ENCODE data around the gene SHISA8.

Gene SHISA8

DNA sequence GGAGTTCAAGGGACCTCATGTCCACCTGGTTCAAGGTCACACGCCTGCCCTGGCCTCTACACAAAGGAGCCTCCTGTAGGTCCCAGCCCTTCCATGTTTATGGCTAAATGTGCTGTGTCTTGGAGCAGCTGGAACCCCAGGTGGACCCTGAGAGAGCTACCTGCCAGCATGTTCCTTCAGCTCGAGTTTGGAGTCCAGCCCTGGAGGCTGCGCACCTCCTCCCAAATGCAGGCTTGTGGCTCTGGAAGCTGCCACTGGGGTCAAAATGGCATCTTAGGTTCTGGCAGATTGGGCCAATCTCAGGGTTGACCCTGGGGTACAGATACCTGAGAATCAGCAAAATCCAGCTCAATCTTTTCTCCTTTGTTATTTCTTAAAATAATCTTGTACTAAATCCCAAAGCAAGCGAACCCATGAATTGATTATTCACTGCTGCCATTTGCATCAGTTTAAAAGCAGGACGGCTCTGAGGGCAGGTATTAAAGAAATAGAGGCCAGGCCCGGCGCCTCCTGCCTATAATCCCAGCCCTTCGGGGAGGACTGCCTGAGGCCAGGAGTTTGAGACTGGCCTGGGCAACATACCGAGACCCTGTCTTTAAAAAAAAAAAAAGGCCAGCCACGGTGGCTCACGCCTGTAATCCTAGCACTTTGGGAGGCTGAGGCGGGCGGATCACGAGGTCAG, 8.9 kb upstream of the SHISA8 start:
- 0 out of 2 replicates have a peak overlapping the region, but pooled peaks have one; percentile 3 for H3K4me3 ChIP-seq
- no peaks in the 10 kb centered on the region for H3K27me3 ChIP-seq

DNA sequence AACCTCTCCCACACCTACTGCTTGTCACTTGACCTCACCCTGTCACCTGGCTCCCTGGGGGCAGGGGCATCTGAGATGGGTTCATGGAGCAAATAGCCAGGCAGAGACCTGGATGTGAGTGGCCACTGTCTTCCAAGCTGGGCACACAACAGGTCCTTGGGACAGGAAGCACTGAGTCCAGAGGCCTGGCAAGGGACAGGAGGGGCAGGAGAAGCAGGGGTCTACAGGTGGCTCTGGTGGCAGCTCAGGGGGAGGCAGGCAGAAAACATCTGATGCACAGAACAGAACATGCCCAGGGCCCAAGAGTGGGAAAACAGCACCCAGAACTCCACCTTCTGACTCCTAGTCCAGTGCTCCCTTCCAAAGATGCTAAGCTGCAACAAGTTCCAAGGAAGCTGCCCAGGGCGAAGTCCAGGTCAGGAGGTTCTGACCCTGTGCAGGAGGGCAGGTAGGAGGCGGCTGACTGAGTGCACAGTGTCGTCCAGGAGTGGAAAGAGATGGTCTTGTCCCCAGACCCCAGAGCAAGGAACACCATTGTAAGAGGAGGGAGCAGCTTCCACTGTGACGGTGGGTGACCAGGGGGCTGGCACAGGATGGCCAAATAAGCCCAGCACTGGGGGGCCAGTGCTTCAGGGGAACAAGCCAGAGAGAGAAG, 8.2 kb upstream of the SHISA8 start:
- peak overlapping the region; percentile 100 for H3K4me2 ChIP-seq
- peak overlapping the region; percentile 51; the same call in 1 of the 2 replicates for H3K27ac ChIP-seq
- H3K4me3 ChIP-seq, result 0 out of 2 replicates have a peak overlapping the region, but pooled peaks have one; percentile 3
- no peaks in the 10 kb centered on the region for H3K9me3 ChIP-seq
- peak overlapping the region; percentile 5; the same call in 1 of the 2 replicates for H3K9ac ChIP-seq
- H3K4me1 ChIP-seq, result peaks cover 84% of the 10 kb centered on the region
- H4K20me1 ChIP-seq, result peaks cover 77% of the 10 kb centered on the region
- peaks cover 28% of the 10 kb centered on the region for H3K36me3 ChIP-seq
- TF ChIP-seq Cebpa-rat (IDR thresholded peaks at IDR 0.05), result no peak
- H3K27me3 ChIP-seq, result no peaks in the 10 kb centered on the region

More for the DNA sequence above, 8.9 kb upstream of the SHISA8 start:
- peak overlapping the region; percentile 100 for H3K4me2 ChIP-seq
- TF ChIP-seq Cebpa-rat (IDR thresholded peaks at IDR 0.05), result no peak
- peaks cover 70% of the 10 kb centered on the region for H4K20me1 ChIP-seq
- peaks cover 28% of the 10 kb centered on the region for H3K36me3 ChIP-seq
- H3K9ac ChIP-seq, result peak overlapping the region; percentile 5; the same call in 1 of the 2 replicates
- peaks cover 84% of the 10 kb centered on the region for H3K4me1 ChIP-seq
- no peaks in the 10 kb centered on the region for H3K9me3 ChIP-seq
- H3K27ac ChIP-seq, result no peak overlapping the region

DNA sequence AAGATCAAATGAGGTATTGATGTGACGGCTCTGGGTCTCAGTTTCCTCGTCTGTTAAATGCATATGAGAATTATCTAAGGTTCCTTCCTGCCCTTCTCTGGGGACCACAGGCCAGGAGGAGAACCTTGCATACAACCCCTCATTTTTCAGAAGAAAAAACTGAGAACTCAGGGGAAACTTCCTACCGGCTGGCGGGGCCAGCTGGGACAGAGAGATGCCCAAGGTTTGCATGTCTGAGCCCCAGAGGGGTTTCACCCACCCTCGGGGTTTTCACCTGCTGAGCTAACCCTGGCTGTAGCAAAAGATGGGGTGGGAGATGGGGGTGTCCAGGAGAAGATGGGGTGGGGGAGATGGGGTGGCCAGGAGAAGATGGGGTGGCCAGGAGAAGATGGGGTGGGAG, 7.5 kb upstream of the SHISA8 start:
- 0 out of 2 replicates have a peak overlapping the region, but pooled peaks have one; percentile 2 for H3K27ac ChIP-seq
- H3K9ac ChIP-seq, result no peak overlapping the region
- peaks cover 84% of the 10 kb centered on the region for H3K4me1 ChIP-seq
- H3K4me2 ChIP-seq, result peak overlapping the region; percentile 100
- H3K4me3 ChIP-seq, result no peak overlapping the region
- peaks cover 7% of the 10 kb centered on the region; the same call in 1 of the 2 replicates for H3K27me3 ChIP-seq
- H3K9me3 ChIP-seq, result no peaks in the 10 kb centered on the region
- TF ChIP-seq Cebpa-rat (IDR thresholded peaks at IDR 0.05), result no peak
- H3K36me3 ChIP-seq, result peaks cover 28% of the 10 kb centered on the region
- H4K20me1 ChIP-seq, result peaks cover 84% of the 10 kb centered on the region

DNA sequence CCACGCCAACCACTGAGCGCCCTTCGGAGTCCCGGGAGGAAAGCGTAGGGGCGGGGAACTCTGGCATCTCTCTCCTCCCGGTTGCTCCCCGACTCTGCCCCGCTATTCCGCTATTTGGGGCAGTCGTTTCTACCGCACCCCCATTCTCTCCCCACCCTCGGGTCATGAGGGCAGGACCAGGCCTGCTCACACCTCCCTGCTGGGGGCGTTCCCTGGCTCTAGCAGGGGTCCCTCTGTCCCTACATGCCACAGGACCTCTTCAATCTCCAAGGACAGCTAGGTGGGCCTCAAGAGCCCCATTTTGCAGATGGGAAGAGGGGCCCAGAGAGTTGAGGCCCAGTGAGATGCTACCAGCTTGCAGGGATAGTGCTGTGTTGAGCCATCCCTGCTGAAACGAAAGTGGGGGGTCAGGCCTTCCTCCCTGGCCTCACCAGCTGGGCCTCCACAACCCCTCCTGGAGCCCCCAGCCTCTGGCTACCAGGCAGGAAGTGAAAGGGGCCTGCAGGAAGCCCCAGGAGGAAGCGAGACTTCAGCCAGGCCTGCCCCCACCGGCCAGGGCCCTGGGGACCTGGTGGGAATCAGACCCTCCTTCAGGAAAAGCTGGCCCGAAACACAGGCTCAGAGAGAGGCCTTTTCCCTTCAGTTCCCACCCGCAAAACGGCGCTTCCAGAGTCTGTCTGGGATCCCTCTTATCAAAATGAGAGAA, 5.5 kb upstream of the SHISA8 start:
- Histone ChIP-seq H3K27ac (peak overlapping the region; percentile 74), H3K9ac (peak overlapping the region; percentile 50), H3K4me3 (peak overlapping the region; percentile 66), H3K27me3 (peaks cover 26% of the 10 kb centered on the region), H3K4me1 (peaks cover 81% of the 10 kb centered on the region), H4K20me1 (peaks cover 97% of the 10 kb centered on the region), H3K9me3 (no peaks in the 10 kb centered on the region), H3K36me3 (peaks cover 27% of the 10 kb centered on the region), H3K4me2 (peak overlapping the region; percentile 100)
- no peak for TF ChIP-seq Cebpa-rat (IDR thresholded peaks at IDR 0.05)

DNA sequence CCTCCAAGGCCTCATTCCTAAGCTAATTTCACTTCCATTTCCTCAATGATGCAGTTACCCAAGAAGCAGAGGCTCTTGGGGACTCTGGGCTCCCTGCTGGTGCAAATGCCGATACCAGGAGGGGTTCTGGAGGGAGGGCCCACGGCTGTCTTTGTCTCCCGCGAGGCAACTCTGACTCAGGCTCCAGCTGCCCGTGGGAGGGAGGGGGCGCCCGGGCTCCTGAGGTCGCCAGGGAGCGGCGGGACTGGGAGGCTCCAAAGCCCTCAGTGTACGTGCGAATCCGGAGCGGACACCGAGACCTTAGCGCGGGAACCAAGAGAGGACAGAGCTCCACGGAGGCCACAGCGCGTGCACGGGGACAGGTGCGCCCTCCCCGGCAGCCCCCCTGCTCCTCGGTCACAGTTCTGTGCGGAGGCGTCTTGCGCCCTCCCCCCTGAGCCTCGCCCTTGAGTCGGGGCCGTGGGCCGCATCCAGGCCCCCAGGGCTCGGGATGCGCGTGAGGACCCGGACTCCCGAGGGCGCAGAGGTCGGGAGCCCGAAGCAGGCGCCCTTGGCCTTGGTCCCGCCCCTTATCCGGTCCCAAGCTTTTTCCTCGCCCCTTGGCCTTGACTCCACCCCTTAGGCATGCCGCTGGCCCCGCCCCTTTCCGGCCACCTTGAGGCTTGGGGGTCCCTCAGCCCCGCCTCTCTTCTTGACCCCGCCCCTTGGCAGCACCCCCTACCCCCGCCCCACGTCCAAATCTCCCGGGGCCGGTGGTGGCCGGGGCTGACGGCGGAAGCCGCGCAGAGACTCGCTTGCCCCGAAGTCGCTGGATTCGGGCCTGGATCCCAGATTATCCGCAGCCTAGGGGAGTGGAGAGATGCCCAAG, 4.7 kb upstream of the SHISA8 start:
- Histone ChIP-seq H3K36me3 (peaks cover 19% of the 10 kb centered on the region), H3K9ac (peak overlapping the region; percentile 74), H3K4me1 (peaks cover 79% of the 10 kb centered on the region), H3K4me3 (peak overlapping the region; percentile 66), H3K27ac (peak overlapping the region; percentile 74), H3K9me3 (no peaks in the 10 kb centered on the region), H3K4me2 (peak overlapping the region; percentile 100), H3K27me3 (peaks cover 34% of the 10 kb centered on the region), H4K20me1 (peaks cover 97% of the 10 kb centered on the region)
- no peak for TF ChIP-seq Cebpa-rat (IDR thresholded peaks at IDR 0.05)

DNA sequence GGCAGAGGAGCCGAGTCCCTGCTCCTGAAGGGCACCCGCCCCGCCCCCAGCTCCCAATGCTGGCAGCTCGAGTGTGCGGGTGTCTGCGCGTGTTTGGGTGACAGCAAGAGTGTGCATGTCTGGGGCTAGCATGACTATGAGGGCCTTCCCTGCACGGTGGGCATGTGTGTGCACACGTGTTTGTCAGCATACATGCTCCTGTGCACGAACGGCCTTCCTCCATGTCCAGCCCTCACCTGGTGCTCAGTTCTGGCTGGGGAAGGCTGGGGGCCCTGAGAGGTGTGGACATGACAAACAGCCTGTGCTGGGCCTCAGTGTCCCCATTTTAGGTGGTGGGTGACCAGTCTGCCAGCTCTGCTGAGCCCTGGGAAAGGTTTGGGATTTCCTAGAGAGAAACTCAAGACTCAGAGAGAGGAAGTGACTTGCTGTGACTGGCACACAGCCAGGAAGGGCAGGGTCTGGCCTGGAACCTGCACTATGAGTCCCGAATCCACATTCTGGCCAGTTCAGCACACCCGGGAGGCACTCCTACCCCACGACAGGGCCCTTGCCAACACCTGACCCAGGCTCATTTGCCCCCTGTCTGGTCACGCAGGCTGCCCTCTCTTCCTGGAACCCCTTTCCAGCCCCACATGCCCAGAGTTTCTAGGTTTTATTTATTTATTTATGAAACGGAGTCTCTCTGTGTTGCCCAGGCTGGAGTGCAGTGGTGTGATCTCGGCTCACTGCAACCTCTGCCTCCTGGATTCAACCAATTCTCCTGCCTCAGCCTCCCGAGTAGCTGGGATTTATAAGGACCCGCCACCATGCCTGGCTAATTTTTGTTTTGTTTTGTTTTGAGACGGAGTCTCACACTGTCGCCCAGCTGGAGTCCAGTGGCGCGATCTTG, 3.3 kb upstream of the SHISA8 start:
- Histone ChIP-seq H4K20me1 (peaks cover 97% of the 10 kb centered on the region), H3K9me3 (no peaks in the 10 kb centered on the region), H3K36me3 (peaks cover 5% of the 10 kb centered on the region), H3K9ac (no peak overlapping the region), H3K27me3 (peaks cover 49% of the 10 kb centered on the region), H3K4me1 (peaks cover 72% of the 10 kb centered on the region), H3K4me3 (no peak overlapping the region), H3K4me2 (peak overlapping the region; percentile 100), H3K27ac (no peak overlapping the region)
- no peak for TF ChIP-seq Cebpa-rat (IDR thresholded peaks at IDR 0.05)

DNA sequence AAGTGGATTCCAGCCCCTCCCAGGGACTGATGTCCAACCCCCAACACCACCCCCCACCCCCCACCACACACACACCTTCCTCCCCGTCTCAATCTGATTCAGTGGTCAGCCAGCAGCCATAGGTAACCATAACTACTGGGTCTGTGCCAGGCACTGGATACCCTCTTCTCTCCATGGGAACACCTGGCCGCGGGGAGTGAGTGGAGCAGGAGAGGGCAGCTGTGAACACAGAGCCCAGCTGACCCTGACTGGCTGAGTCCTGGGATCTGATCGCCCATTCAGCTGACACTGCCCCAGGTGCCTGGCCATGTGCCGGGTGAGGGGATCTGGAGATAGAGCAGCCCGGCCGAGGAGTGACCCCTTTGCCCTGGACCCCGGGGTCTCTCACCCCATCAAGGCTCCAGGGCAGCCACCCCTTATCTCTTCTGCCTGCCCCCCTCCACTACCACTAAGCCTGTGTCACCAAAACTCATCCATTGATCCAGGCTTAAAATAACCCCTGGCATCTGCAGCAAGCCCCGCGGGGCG, 2.6 kb upstream of the SHISA8 start:
- H3K27me3 ChIP-seq, result peaks cover 56% of the 10 kb centered on the region

DNA sequence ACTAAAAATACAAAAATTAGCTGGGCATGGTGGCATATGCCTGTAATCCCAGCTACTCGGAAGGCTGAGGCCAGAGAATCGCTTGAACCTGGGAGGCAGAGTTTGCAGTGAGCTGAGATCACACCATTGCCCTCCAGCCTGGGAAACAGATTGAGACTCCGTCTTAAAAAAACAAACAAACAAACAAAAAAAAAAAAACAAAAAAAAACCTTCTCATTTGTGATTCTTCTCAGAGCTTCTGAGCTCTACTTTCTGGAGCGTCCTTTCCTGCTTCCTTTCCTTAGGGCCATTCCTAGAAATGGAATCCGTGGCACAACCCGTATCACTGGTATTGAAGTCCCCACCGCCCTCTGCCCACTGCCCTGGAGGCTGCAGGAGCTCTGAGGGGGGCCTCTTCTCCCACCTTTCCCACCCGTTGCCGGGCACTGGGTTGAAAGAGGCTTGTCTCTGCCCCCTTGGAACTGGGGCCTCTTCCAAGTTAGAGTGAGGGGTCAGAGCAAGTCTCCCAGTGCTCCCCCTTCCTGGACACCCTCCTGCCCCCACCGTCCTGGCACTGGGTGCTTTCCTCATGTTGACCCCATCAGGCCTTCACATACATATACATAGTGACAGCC, 2.0 kb upstream of the SHISA8 start:
- no peak for TF ChIP-seq Cebpa-rat (IDR thresholded peaks at IDR 0.05)
- H3K27me3 ChIP-seq, result peaks cover 62% of the 10 kb centered on the region
- peaks cover 97% of the 10 kb centered on the region for H4K20me1 ChIP-seq
- H3K9ac ChIP-seq, result no peak overlapping the region
- H3K4me1 ChIP-seq, result peaks cover 60% of the 10 kb centered on the region
- H3K4me2 ChIP-seq, result no peak overlapping the region
- H3K27ac ChIP-seq, result no peak overlapping the region
- H3K4me3 ChIP-seq, result no peak overlapping the region
- no peaks in the 10 kb centered on the region for H3K9me3 ChIP-seq
- H3K36me3 ChIP-seq, result no peaks in the 10 kb centered on the region

More for the DNA sequence above, 2.6 kb upstream of the SHISA8 start:
- H3K4me3 ChIP-seq, result no peak overlapping the region
- no peak overlapping the region for H3K27ac ChIP-seq
- H3K9me3 ChIP-seq, result no peaks in the 10 kb centered on the region
- peaks cover 97% of the 10 kb centered on the region for H4K20me1 ChIP-seq
- H3K4me2 ChIP-seq, result peak overlapping the region; percentile 100
- peaks cover 66% of the 10 kb centered on the region for H3K4me1 ChIP-seq
- no peaks in the 10 kb centered on the region for H3K36me3 ChIP-seq
- H3K9ac ChIP-seq, result no peak overlapping the region
- TF ChIP-seq Cebpa-rat (IDR thresholded peaks at IDR 0.05), result no peak
